ENCODE measurements around the gene BSCL2.
"Not testable (repeated sequence)": the region's sequence is repeated elsewhere in the genome, so short reads cannot be mapped to it uniquely, and the experiment has no call there.

Gene BSCL2

GRCh38 chr11:62707277-62707861, at the start of gene BSCL2, which contains the start of gene GNG3:
BSCL2 (minus strand) TSS chr11:62707424; CDS start chr11:62707195, 229 bp downstream.
GNG3 (plus strand) TSS chr11:62707676; CDS start chr11:62708296, 620 bp downstream.
- FAIRE-seq: no peak

- FAIRE-seq: no peak
These were observed 47.9 kb upstream of the BSCL2 start for GRCh38 chr11:62755086-62755615.

- FAIRE-seq: no peak
These were observed 46.7 kb upstream of the BSCL2 start, which contains the start of gene ZBTB3 for GRCh38 chr11:62753736-62754603. ZBTB3 (minus strand) TSS chr11:62754160; CDS start chr11:62753664, 496 bp downstream.

GRCh38 chr11:62752994-62753735, 45.9 kb upstream of the BSCL2 start:
- FAIRE-seq: no peak

GRCh38 chr11:62752177-62752785, 45.1 kb upstream of the BSCL2 start:
- no peak for FAIRE-seq

GRCh38 chr11:62749931-62750330, 42.7 kb upstream of the BSCL2 start:
- FAIRE-seq: not testable (repeated sequence)

GRCh38 chr11:62747475-62748160, 40.4 kb upstream of the BSCL2 start:
- FAIRE-seq: no peak

- FAIRE-seq: no peak
These were observed 30.0 kb upstream of the BSCL2 start for GRCh38 chr11:62737196-62737595.

GRCh38 chr11:62732830-62733229, 25.6 kb upstream of the BSCL2 start:
- FAIRE-seq: no peak

- FAIRE-seq: not testable (repeated sequence)
These were observed 22.9 kb upstream of the BSCL2 start for GRCh38 chr11:62730076-62730475.

- no peak for FAIRE-seq
These were observed 21.2 kb upstream of the BSCL2 start, which contains the start of gene TTC9C for GRCh38 chr11:62728171-62728988. TTC9C (plus strand) TSS chr11:62728486; CDS start chr11:62728849, 363 bp downstream.

GRCh38 chr11:62727872-62728170, 20.6 kb upstream of the BSCL2 start:
- no peak for FAIRE-seq

- no peak for FAIRE-seq
These were observed 20.1 kb upstream of the BSCL2 start, which contains the start of gene HNRNPUL2 for GRCh38 chr11:62727165-62727871. HNRNPUL2 (minus strand) TSS chr11:62727457; CDS start chr11:62727156, 301 bp downstream.

- no peak for FAIRE-seq
These were observed 19.6 kb upstream of the BSCL2 start for GRCh38 chr11:62726915-62727164.

- no peak for FAIRE-seq
These were observed 19.1 kb upstream of the BSCL2 start for GRCh38 chr11:62726156-62726914.

- no peak for FAIRE-seq
These were observed 18.4 kb upstream of the BSCL2 start for GRCh38 chr11:62725646-62726045.

GRCh38 chr11:62724171-62724570, 16.9 kb upstream of the BSCL2 start:
- FAIRE-seq: no peak

- FAIRE-seq: no peak
These were observed 14.8 kb upstream of the BSCL2 start for GRCh38 chr11:62721994-62722393.

GRCh38 chr11:62719302-62719978, 12.2 kb upstream of the BSCL2 start:
- FAIRE-seq: no peak

Data from colon (tissue), 2 donors.